Panc1 (cell line): Measurements from ENCODE around the gene SOX30. TPM values are rescaled to one million over a fixed set of nuclear protein-coding genes. Genes with fewer than 3 reads are reported as not detected.

Experiments
- ATAC-seq: fragments of 200-7000 bp; cut with Tn5 transposase; 2 replicates; pipeline ENCODE4 v1.9.1; 2020; ENCODE audit warnings: mild to moderate bottlenecking, moderate library complexity
- BruUV-seq: library from RNA; stranded (reverse); fragments of 400-500 nt; replicated peaks from 2 replicates; lab custom pipeline; 2021; lab: Mats Ljungman, UMichigan
- CTCF ChIA-PET: fragments of 300-600 bp; sonication (Branson Sonifier 250); formaldehyde crosslinking; loops from one replicate; lab custom pipeline; 2022; ENCODE audit warnings: antibody characterized with exemption; lab: Charles Lee
- POLR2A ChIA-PET: fragments of 300-600 bp; sonication (Branson Sonifier 250); formaldehyde crosslinking; loops from one replicate; lab custom pipeline; 2022; ENCODE audit warnings: antibody characterized with exemption; lab: Charles Lee
- DNase-seq: peaks from one replicate; pipeline ENCODE4 v3.0.0-alpha.2; 2010; ENCODE audit warnings: low read depth, low spot score
- H3K27ac ChIP-seq: 2 replicates; pipeline ENCODE4 v1.5.1; 2011; ENCODE audit warnings: mild to moderate bottlenecking, low read length, inconsistent platforms
- H3K27me3 ChIP-seq: fragments of 200-500 bp; sonication (Bioruptor generic); 2 replicates; pipeline ENCODE4 v1.6.0; 2014; ENCODE audit warnings: low read length, inconsistent platforms; ENCODE audit not compliant: control insufficient read depth, insufficient read depth
- H3K36me3 ChIP-seq: fragments of 200-500 bp; sonication (Bioruptor generic); 2 replicates; pipeline ENCODE4 v1.5.1; 2014; ENCODE audit warnings: inconsistent platforms, mild to moderate bottlenecking, low read length, moderate library complexity; ENCODE audit not compliant: control insufficient read depth, insufficient read depth
- H3K4me1 ChIP-seq: 2 replicates; pipeline ENCODE4 v1.5.1; 2011; ENCODE audit warnings: inconsistent platforms, mild to moderate bottlenecking, low read length, moderate library complexity; ENCODE audit not compliant: control insufficient read depth, insufficient read depth
- H3K4me3 ChIP-seq, 2 experiments: 2 replicates each; pipeline ENCODE4 v1.5.1; 2011 to 2012; ENCODE audit warnings: low read depth in 2 of 2, low read length in 2 of 2, mild to moderate bottlenecking in 2 of 2, inconsistent platforms in 1 of 2, moderate library complexity in 1 of 2
- H3K9me3 ChIP-seq: fragments of 200-500 bp; sonication (Bioruptor generic); 2 replicates; pipeline ENCODE4 v1.5.1; 2014; ENCODE audit warnings: low read depth, mild to moderate bottlenecking, inconsistent platforms, low read length, moderate library complexity; ENCODE audit not compliant: control insufficient read depth, insufficient read depth
- POLR2AphosphoS5 ChIP-seq: IDR thresholded peaks from 2 replicates; pipeline ENCODE4 v1.6.1; 2012; ENCODE audit warnings: mild to moderate bottlenecking, low read depth, low read length, moderate library complexity
- SIN3A ChIP-seq: IDR thresholded peaks from 2 replicates; pipeline ENCODE4 v1.6.1; 2012; ENCODE audit warnings: low read depth, mild to moderate bottlenecking, low read length, moderate library complexity, borderline replicate concordance; ENCODE audit not compliant: insufficient read depth
- TCF7L2 ChIP-seq: IDR thresholded peaks from 2 replicates; pipeline ENCODE4 v1.6.1; 2011; ENCODE audit warnings: mild to moderate bottlenecking, low read depth, low read length, inconsistent platforms
- in situ Hi-C: cut with HindIII; loops from 2 replicates; pipeline ENCODE4 v1.10.0; 2016; ENCODE audit warnings: low sequenced_read_pairs, low pct_unique_long_range_greater_than_20kb
- intact Hi-C: fragments of 100-400 bp; cut with micrococcal nuclease; formaldehyde crosslinking; loops from one replicate; pipeline ENCODE4 v1.10.0; 2022; ENCODE audit not compliant: unreplicated experiment
- total RNA-seq: library from RNA; stranded (reverse); gene quantifications from one replicate; pipeline ENCODE4 v1.2.1, GENCODE V29; 2021; ENCODE audit not compliant: unreplicated experiment
- TF ChIP-seq, protein P1 (sequence below): fragments of 450-650 bp; IDR thresholded peaks from 2 replicates; pipeline ENCODE4 v1.5.1; 2017; ENCODE audit warnings: mild to moderate bottlenecking
- TF ChIP-seq, protein P2 (sequence below), 2 experiments: IDR thresholded peaks; 2 replicates each; pipeline ENCODE4 v1.6.1; 2011 to 2012; ENCODE audit warnings: low read depth in 2 of 2, control low read depth in 1 of 2, low read length in 1 of 2, mild to moderate bottlenecking in 1 of 2, moderate library complexity in 1 of 2; ENCODE audit not compliant: insufficient read depth in 1 of 2

Gene SOX30
- total RNA-seq, 1 experiment from 2014 or later, result not detected

GRCh38 chr5:157594257-157594656 lies 58.0 kb downstream of the SOX30 start:
- CTCF ChIA-PET, result no interaction called here
- no peak for ATAC-seq
- in situ Hi-C loops (no loop called here), intact Hi-C loops (no loop called here)
- DNase-seq, result no peak
- H3K36me3 ChIP-seq, result no peaks in the 10 kb centered on the region
- no peaks in the 10 kb centered on the region for H3K27me3 ChIP-seq
- no peak overlapping the region for H3K4me3 ChIP-seq
- no peaks in the 10 kb centered on the region for H3K9me3 ChIP-seq
- no TSS peak for BruUV-seq
- no peak overlapping the region for H3K27ac ChIP-seq
- TF ChIP-seq POLR2AphosphoS5, result no peak
- TF ChIP-seq SIN3A, result no peak
- no peak for TF ChIP-seq TCF7L2
- TF ChIP-seq, protein P1, sequence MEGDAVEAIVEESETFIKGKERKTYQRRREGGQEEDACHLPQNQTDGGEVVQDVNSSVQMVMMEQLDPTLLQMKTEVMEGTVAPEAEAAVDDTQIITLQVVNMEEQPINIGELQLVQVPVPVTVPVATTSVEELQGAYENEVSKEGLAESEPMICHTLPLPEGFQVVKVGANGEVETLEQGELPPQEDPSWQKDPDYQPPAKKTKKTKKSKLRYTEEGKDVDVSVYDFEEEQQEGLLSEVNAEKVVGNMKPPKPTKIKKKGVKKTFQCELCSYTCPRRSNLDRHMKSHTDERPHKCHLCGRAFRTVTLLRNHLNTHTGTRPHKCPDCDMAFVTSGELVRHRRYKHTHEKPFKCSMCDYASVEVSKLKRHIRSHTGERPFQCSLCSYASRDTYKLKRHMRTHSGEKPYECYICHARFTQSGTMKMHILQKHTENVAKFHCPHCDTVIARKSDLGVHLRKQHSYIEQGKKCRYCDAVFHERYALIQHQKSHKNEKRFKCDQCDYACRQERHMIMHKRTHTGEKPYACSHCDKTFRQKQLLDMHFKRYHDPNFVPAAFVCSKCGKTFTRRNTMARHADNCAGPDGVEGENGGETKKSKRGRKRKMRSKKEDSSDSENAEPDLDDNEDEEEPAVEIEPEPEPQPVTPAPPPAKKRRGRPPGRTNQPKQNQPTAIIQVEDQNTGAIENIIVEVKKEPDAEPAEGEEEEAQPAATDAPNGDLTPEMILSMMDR, result no peak
- TF ChIP-seq, protein P2, sequence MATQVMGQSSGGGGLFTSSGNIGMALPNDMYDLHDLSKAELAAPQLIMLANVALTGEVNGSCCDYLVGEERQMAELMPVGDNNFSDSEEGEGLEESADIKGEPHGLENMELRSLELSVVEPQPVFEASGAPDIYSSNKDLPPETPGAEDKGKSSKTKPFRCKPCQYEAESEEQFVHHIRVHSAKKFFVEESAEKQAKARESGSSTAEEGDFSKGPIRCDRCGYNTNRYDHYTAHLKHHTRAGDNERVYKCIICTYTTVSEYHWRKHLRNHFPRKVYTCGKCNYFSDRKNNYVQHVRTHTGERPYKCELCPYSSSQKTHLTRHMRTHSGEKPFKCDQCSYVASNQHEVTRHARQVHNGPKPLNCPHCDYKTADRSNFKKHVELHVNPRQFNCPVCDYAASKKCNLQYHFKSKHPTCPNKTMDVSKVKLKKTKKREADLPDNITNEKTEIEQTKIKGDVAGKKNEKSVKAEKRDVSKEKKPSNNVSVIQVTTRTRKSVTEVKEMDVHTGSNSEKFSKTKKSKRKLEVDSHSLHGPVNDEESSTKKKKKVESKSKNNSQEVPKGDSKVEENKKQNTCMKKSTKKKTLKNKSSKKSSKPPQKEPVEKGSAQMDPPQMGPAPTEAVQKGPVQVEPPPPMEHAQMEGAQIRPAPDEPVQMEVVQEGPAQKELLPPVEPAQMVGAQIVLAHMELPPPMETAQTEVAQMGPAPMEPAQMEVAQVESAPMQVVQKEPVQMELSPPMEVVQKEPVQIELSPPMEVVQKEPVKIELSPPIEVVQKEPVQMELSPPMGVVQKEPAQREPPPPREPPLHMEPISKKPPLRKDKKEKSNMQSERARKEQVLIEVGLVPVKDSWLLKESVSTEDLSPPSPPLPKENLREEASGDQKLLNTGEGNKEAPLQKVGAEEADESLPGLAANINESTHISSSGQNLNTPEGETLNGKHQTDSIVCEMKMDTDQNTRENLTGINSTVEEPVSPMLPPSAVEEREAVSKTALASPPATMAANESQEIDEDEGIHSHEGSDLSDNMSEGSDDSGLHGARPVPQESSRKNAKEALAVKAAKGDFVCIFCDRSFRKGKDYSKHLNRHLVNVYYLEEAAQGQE (IDR thresholded peaks at IDR 0.05; ENCODE audit: insufficient read depth in 1 of 2, low read depth in 2 of 2, low read length in 1 of 2), result no peak
- POLR2A ChIA-PET, result no interaction called here
- H3K4me1 ChIP-seq, result no peaks in the 10 kb centered on the region

DNA sequence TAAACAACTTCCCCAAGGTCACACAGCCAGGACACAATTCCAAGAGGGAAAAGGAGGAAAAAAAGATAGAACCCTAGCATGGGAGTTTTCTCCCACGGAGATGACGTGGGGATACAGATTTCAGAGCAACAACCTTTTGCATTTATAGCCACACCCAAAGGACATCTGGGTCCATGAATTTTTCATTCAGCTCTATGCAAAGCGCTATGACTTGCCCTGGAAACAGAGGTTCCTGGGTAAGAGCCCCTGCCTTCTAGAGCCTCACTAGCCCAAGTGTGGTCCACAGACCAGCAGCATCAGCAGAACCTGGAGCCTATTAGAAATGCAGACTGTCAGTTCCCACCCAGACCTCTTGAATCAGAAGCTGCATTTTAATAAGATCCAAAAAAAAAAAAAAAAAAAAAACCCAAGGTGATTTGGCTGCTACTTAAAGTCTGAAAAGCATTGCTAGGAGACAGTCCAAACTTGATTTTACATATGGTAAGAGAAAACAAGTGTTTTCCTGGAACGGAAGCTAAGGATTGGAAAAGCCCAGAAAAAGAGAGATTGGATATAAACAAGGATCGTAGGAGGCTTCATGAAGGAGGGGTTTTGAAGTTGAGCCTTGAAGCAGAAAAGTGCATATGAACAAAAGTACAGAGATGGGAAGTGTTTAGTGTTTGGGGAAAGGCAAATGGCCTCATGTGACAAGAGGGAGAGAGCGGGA lies 59.0 kb downstream of the SOX30 start:
- intact Hi-C loops, result no loop called here
- H3K27ac ChIP-seq, result no peak overlapping the region
- in situ Hi-C loops, result no loop called here
- H3K4me3 ChIP-seq, result no peak overlapping the region
- no peaks in the 10 kb centered on the region for H3K9me3 ChIP-seq
- BruUV-seq, result no TSS peak
- TF ChIP-seq POLR2AphosphoS5, result no peak
- TF ChIP-seq TCF7L2, result no peak
- TF ChIP-seq, protein P2 (IDR thresholded peaks at IDR 0.05; ENCODE audit: insufficient read depth in 1 of 2, low read depth in 2 of 2, low read length in 1 of 2), result no peak
- TF ChIP-seq SIN3A, result no peak
- TF ChIP-seq, protein P1, result no peak
- ATAC-seq (no peak), DNase-seq (no peak)
- ChIA-PET CTCF (no interaction called here), POLR2A (no interaction called here)
- no peaks in the 10 kb centered on the region for H3K36me3 ChIP-seq
- H3K27me3 ChIP-seq, result no peaks in the 10 kb centered on the region
- no peaks in the 10 kb centered on the region for H3K4me1 ChIP-seq
